NB4 (cell line): Measurements from ENCODE around the gene CCDC9B.

Experiments
- CTCF ChIP-seq: IDR thresholded peaks from one replicate; pipeline ENCODE4 v1.5.1; 2012; ENCODE audit warnings: low read depth, low read length
- MAX ChIP-seq: IDR thresholded peaks from 2 replicates; pipeline ENCODE4 v1.6.1; 2011; ENCODE audit warnings: low read depth, low read length
- POLR2A ChIP-seq: IDR thresholded peaks from 2 replicates; pipeline ENCODE4 v1.6.1; 2011; ENCODE audit warnings: mild to moderate bottlenecking; ENCODE audit not compliant: insufficient read length; ENCODE audit errors: extremely low read depth

- TF ChIP-seq MAX: peak; percentile 81
- TF ChIP-seq CTCF: no peak
- TF ChIP-seq POLR2A: no peak
These were observed 27.0 kb downstream of the CCDC9B start for GRCh38 chr15:40313531-40314398.
